Left renal cortex interstitium (tissue), 4 donors: ENCODE data around the gene PHYH. TPM values are rescaled to one million over a fixed set of nuclear protein-coding genes. Genes with fewer than 3 reads are reported as not detected.
A peak's percentile ranks its signal among the peaks of the same experiment; 100 is the strongest.
"Not testable (repeated sequence)": the region's sequence is repeated elsewhere in the genome, so short reads cannot be mapped to it uniquely, and the experiment has no call there.

Experiments
- DNase-seq, 4 donors: peaks; one replicate each; pipeline ENCODE4 v3.0.0-alpha.2; 2013; ENCODE audit warnings: low read depth in 4 of 4, low spot score in 2 of 4, missing footprints in 1 of 4
- polyA plus RNA-seq, 4 donors: library from polyadenylated mRNA; unstranded; fragments of 120-200 nt; gene quantifications; one replicate each; pipeline ENCODE4 v1.2.1, GENCODE V29; 2013; ENCODE audit not compliant: insufficient read length in 4 of 4

PHYH gene
- polyA plus RNA-seq, 4 donors = 25.0 to 52.0 (median 37.8) TPM

DNA sequence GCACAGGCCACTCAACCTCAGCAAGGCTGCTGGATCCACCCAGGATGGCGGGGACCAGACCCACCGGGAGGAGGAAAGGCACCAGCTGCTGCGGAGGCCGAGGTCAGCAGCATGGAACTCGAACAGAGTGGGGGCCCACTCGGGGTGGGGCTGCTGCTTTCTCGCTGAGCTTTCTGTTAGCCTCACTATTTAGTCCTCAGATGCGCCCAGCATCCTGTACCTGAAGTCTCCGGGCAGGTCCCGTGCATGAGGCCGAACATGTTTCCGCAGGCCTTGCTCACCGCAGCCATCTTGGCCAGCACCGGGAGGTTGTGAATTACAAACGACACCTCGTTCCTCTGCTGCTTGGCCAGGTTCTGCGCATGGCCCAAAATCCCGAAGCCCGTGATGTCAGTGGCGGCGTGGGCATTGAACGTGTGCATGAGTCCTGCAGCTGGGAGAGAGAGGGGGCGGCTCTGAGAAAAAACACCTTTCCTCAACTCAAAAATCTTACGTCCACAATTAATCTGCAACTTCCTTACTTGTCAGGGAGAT is 22.8 kb upstream of the PHYH start:
- no peak for DNase-seq

DNA sequence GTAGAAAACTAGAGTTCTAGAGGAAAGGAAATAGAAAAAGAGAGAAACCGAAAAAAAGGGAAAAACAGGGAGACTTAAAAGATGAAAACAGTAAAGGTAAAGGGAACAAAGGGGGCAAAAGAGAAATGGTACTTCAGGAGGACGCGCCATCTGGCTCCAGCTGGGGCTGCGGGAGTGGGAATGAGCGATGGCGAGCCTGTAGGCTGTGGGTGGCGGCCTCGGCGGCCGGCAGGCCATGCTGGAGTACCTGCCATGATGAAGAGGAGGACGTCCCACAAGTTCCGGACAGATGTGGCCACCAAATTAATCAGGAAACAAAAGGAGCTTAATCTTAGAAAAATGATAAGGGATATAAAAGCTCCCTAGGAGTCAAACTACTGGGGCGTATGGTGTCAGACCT is 21.7 kb upstream of the PHYH start:
- no peak for DNase-seq

DNA sequence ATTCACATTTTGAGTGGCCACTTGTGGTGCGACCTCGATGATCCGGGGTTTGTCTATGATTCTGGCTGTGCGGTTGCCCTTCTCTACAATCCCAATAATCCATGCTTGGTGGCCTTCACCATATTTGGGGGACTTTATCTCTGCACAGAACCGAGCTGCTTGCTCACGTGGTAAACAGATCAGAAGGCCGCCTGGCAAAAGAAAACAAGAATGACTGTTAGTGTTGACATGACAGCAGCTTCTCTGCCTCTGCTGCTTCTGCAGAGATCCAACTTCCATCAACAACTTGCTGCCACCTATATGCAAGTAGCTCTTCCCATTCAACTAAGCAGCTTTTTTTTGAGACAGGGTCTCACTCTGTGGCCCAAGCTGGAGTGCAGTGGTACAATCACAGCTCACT is 19.3 kb upstream of the PHYH start:
- no peak for DNase-seq

DNA sequence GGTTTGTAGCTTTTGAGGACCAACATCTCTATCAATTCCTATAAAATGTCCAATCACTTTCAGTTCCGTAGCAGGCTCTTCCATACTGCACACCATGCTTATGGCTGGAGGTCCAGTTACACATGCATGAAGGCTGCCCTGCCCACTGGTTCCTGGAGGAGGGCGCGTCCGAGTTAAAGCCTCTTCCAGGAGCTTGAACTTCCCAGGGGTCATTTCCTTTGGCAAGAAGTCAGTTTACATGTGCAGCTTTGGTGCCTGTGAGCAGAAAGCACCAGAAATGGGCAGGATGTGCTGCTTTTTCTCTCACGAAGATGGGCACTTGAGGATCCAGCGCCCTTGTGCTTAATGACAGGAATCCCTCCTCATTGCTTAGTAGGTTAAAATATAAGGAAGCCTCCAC is 17.6 kb upstream of the PHYH start:
- DNase-seq = no peak

DNA sequence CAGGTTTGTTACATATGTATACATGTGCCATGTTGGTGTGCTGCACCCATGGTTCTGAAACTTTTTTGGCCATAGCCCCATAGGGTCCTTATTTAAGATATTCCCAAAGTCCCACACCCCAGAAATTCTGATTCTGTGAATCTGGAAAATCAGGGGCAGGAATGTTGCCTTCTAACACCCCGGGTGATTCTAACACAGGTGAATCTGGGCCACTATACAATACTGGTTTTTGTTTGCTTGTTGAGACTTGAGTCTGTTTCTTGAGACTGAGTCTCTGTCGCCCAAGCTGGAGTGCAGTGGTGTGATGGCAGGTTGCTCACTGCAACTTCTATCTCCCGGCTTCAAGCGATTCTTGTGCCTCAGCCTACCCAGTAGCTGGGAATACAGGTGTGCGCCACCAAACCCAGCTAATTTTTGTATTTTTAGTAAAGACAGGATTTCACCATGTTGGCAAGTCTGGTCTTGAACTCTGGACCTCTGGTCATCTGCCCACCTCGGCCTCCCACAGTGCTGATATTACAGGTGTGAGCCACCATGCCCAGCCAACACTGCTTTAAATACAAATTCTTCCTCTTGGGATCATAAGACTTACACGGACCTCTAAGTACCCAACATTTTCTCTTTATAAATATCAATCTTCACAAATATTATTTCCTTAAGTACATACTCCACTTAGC is 16.9 kb upstream of the PHYH start:
- no peak for DNase-seq

DNA sequence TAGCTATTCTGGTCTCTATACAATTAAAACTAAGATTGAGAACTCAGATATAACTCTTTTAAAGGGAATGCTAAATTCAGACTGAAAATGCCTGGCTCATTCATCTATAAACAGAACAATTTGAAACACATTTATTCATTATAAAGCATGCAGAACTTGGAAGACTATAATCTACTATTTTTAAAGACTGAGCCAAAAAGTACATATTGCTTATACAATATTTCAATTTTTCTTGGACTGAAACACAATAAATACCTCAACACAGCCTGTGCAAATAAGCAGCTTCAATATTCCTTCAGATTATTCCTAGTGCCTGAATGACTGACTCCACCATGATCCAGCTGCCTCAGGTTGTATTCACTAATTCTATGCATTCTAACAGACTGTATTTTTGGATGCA is 15.5 kb upstream of the PHYH start:
- no peak for DNase-seq

DNA sequence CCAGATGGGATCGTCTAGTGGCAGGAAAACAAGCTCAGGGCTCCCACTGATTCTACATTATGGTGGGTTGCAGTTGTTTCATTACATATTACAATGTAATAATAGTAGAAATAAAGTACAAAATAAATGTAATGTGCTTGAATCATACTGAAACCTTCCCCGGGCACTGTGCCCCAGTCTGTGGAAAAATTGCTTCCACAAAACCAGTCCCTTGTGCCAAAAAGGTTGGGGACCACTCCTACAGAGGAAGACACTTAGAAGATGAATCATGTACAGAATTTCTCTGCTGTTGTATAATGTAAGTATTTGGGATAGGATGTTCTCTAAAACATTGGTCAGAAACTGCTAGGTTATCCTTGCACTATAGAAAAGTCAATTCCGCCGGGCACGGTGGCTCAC is 11.3 kb upstream of the PHYH start:
- DNase-seq = no peak

DNA sequence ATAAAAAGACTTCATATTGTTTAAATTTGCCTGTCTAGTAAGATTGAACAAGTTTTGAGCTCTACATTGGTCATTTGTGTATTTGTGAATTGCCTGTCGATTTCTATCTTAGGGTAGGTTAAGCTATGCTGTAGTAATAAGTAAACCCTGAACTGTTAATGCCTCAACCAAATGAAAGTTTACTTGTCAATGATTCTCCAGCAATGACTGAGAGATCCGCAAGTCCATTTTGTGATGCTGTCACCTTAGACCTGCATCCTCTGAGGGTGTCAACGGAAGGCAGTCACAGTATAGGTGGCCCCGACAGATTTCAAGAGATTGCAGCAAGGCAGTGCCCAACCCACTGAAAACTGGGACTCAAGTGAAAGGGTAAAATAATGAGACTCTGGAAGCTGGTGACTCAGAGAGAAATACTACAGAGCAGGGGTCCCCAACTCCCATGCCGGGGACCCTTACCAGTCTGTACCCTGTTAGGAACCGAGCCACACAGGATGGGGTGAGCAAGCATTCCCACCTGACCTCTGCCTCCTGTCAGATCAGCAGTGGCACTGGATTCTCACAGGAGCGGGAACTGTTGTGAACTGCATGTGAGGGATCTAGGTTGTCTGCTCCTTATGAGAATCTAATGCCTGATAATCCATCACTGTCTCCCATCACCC is 10.8 kb upstream of the PHYH start:
- no peak for DNase-seq

DNA sequence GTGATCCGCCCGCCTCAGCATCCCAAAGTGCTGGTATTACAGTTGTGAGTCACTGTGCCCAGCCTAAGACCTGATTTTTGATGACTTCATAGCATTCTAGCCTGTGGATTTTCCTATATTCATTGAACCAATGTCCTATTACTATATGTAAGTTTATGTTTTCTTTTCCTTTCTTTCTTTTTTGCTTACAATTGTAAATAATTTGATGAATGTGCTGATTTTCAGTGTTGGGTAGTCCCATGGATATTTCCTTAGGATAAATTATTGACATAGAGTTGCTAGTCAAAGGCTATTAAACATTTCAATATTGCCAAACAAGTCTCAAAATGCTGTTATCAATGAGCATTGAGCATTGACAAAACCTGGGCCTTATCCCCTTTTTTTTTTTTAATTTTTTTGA is 9.9 kb upstream of the PHYH start:
- DNase-seq = no peak

DNA sequence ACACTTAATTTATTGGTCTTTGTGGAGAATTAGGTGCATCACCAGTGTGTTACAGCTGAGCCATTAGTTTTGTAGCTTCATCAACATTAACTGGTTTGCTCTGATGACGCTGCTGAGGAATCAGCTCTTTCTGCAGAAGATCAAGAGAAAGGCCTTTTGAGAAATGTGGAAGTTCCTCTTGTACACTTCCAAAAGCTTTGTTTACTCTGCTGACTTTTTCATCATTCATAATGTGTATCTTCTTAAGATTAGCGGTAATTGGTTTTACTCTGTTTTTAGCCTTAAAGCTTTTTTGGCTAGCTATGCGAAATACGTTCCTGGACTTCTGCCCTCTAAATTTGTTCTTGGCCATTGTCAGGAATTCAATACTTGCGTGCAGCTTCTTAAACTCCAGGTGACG is 8.2 kb upstream of the PHYH start:
- DNase-seq = no peak

DNA sequence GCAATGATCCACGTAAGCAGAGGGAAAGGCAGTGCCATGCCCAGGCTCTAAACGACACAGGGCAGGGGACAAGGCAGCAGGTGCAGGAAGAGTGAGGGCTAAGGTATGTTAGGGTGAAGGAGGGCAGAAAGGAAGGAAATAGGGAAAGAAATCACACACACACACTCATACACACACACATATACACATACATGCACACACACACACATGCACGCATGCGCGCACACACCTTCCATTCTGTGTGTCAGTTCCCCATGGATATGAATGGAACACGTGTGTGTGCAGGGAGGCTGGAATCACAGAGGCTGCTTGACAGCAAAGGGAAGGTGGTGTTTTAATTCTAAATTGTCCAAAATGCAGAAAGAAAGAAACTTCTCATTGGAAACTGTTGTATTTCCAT is 6.2 kb upstream of the PHYH start:
- DNase-seq = no peak

DNA sequence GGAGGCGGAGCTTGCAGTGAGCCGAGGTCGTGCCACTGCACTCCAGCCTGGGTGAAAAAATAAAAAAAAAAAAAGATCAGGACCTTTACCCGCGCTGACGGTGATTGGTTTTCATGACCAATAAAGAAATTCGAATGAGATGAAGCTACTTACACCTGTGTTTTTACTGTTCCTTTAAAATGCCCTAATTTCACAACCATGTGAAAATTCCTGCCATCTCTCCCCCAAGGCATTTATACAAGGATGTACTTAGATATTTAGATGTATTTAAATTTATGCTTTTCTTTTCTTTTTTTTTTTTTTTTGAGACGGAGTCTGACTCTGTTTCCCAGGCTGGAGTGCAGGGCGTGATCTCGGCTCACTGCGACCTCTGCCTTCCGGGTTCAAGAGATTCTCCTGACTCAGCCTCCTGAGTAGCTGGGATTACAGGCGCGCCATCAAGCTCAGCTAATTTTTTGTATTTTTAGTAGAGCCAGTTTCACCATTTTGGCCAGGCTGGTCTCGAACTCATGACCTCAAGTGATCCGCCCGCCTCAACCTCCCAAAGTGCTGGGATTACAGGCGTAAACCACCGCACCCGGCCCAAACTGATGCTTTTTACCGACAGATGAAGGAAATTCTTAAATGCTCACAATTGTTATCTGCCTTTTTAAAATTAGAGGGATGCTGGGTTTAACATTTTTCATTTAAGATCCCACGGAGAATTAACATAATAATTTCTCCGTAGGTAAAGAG is 3.1 kb upstream of the PHYH start:
- DNase-seq = no peak

DNA sequence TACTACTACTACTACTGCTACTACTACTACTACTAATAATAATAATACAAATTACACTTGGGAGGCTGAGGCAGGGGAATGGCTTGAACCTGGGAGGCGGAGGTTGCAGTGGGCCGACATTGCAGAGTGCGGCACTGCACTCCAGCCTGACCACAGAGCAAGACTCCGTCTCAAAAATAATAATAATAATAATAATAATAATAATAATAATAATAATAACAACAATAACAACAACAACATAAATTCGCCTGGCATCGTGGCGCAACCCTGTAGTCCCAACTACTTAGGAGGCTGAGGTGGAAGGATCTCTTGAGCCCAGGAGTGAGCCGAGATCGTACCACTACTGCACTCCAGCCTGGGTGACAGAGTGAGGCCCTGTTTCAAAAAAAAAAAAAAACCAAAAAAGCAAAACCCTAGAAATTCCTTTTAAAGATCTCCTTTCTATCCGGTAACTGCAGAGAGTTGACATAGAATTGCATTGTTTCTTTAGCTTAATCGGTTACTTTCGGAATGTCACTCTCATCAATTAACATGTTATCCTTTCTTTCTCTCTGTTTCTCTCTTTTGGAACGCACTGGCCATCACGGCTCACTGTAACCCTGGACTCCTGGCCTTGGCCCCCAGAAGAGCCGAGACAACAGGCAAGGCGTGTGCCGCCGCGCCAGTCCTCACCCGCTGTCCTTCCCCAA is 972 bp downstream of the PHYH start:
- DNase-seq = peak in 2 of 4 donors; percentile 13 to 24

DNA sequence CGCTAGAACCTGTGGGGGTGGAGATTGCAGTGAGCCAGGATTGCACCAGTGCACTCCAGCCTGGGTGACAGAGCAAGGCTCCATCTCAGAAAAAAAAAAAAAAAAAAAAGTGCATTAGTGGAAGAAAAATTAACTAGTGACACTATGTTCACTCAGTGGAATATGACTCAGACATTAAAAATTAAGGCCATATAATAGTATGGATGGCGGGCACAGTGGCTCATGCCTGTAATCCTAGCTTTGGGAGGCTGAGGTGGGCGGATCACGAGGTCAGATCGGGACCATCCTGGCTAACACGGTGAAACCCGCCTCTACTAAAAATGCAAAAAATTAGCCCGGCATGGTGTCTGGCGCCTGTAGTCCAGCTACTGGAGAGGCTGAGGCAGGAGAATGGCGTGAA is 3.4 kb downstream of the PHYH start:
- no peak for DNase-seq

DNA sequence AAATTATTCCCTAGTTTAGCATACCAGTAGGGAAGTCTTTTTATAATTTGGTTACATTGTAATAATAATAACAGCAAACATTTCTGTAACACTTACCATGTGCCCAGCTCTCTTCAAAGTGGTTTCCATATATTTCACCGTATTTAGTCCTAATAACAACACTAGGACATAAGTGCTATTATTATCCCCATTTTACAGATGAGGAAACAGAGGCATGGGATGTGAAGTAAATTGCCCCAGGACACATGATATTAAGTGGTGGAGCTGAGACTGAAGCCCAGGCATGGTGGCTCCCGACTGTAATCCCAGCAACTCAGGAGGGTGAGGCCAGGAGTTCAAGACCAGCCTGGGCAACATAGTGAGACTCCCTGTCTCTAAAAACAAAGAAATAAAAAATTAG is 5.1 kb downstream of the PHYH start:
- DNase-seq = no peak

DNA sequence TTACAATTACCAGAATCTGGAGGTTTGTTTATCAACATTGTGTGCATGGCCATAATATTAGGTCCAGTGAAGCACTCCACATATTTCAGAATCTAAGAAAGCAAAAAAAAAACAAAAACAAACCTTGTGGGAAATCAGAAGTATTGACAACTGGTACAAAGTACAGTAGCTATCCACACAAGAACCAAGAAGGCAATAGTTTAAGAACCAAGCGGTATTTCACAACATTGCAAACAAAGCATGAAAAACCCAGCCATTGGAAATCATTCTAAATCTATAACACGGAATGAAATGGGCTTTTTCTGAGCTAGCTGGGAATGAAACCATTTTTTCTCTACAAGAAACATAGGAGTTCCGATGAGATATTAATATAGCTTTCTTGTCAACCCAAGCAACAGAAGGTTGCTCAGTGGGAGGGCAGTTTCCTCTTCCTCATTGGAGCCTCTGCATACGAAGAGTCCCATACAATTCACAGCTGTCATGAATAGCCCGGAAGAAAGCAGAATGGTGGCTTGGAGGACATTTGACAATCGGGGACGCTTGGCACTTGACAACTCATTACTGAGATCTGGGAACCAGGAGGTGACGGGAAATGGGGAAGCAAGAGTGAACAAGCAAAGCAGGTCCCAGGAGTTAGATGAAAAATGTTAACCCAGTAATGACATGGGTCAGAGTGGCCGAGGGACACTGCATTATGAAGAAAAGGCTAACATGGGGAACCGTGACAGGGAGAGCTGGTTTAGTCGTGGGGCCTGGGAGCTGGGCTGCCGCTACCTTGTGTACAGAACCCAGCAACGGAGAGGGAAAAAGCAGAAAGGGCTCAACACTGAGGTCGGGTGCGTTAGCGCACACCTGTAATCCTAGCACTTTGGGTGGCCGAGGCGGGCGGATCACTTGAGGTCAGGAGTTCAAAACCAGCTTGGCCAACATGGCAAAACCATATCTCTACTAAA is 7.8 kb downstream of the PHYH start:
- no peak for DNase-seq

DNA sequence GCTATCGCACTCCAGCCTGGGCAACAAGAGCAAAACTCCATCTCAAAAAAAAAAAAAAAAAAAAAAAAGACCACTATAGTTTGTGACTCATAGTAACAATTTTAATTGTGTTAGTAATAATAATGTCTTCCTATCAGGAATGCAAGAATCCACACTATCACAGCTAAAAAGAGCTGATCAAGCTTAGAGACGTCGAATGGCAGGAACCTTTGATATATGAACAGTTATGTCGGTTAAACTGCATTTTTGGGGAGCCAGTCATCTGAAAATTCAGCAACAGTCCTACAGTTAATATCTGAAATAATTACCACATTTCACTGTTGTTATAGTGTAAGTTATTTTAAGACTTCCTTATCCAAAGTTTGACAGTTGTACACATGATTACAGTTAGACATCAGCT is 8.8 kb downstream of the PHYH start:
- DNase-seq = no peak

DNA sequence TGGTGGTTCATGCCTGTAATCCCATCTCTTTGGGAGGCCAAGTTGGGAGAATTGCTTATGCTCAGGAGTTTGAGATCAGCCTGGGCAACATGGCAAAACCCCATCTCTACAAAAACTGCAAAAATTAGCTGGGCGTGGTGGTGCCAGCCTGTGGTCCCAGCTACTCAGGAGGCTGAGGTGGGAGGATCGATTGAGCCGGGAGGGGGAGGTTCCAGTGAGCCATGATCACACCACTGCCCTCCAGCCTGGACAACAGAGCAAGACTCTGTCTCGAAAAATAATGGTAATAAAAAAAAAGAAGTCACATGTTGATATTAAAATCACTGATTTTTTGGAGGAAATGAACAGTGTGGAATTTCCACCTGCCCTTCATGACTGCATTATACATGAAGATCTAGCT is 15.8 kb downstream of the PHYH start:
- no peak for DNase-seq

DNA sequence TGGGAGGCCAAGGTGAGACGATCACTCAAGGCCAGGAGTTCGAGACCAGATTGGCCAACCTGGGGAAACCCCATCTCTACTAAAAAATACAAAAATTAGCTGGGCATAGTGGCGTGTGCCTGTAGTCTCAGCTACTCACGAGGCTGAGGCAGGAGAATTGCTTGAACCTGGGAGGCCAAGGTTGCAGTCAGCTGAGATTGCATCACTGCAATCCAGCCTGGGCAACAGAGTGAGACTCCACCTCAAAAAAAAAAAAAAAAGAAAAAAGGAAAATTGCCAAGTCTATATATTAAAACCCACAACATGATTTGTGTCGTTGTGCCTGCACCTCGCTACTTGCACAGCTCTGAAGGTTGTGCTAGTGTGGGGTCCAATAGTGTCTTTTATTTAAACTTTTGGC is 17.5 kb downstream of the PHYH start:
- not testable (repeated sequence) for DNase-seq

DNA sequence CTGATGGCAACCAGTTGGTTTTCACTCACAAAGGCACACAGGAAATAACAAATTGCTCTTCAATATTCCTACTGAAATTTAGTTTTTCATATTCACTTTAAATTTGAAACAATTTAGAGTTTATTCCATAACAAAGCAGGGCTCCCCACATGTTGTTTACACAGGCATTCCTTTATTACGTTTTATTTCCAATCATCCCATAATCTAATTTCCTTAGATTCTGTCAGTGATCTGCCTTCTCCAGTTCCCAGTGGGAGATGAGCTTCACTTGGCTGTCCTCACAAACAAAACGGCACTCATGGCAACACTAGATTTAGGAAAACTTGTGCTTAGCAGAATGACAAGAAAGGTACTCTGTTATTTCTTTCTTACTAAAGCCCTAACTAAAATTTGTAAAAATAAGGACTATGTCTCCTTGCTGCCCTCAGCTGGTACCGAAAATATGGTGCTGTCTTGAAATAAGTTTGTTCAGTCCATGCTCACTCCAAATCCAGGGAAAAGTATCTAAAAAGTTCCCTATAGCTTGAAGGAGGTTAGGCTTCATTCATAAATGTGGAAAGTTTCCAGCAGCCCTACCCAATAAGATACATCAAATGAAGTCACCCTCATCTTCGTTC is 23.0 kb downstream of the PHYH start:
- no peak for DNase-seq
